ENCODE data around the gene SPSB3.

The SPSB3 gene

DNA sequence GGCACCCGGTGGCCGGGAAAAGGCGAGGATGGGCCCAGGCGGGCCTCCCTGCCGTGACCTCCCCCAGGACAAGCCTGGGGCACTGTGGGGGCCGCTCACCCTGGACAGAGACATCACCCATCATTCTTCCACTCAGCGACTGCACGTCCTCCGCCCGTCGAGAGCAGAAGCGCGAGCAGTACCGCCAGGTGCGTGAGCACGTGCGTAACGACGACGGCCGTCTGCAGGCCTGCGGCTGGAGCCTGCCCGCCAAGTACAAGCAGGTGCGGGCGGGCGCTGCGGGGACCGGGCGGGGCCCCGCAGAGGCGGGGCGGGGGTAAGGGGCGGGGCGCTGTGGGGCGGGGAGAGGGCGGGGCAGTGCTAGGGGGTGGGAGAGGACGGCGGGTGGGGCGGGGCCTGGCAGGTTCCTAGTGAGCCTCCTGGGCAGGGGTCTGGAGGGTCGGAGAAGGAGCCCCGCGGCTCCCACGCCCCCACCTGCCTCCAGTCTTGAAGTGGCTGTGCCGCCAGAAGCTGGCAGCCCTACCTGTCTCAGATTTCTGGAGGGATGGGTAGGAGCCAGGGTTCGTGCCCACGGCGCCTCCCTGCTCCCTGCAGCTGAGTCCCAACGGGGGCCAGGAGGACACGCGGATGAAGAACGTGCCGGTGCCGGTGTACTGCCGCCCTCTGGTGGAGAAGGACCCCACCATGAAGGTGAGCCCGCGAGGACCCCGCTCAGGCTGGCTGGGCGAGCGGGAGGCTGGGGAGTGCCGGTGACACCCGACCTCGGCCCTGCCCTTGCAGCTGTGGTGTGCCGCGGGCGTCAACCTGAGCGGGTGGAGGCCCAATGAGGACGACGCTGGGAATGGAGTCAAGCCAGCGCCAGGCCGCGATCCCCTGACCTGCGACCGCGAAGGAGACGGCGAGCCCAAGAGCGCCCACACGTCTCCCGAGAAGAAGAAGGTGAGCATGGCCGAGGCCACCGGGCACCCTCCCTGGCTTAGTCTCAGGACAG, 18.6 kb downstream of the SPSB3 start:
- no peak for DNase-seq (ENCODE audit: low read depth)

DNA sequence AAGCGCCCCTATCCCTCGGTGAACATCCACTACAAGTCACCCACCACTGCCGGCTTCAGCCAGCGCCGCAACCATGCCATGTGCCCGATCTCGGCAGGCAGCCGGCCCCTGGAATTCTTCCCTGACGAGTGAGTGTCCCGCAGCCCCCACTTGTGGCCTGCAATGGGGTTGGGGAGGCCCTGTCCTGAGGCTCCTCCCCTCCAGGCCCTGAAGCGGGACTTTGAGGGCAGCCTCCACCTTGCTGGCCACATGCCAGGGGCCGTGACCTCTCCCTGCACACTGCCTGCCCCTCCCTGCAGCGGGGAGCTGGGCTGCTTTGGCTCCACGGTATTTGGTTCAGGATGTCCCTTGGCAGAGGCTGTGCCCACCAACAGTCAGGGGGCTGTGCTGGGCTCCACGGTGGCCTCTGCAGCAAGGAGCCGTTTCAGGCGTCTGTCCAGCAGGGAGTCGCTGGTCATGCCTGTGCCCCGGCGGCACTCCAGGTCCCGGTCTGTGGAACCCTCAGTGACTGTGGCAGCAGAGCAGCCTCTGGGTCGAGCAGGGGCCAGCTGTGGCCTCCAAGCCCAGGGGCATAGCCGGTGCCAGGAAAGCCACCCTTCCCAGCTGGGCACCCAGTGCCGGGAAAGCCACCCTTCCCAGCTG, 19.4 kb downstream of the SPSB3 start:
- DNase-seq (ENCODE audit: low read depth), result no peak

DNA sequence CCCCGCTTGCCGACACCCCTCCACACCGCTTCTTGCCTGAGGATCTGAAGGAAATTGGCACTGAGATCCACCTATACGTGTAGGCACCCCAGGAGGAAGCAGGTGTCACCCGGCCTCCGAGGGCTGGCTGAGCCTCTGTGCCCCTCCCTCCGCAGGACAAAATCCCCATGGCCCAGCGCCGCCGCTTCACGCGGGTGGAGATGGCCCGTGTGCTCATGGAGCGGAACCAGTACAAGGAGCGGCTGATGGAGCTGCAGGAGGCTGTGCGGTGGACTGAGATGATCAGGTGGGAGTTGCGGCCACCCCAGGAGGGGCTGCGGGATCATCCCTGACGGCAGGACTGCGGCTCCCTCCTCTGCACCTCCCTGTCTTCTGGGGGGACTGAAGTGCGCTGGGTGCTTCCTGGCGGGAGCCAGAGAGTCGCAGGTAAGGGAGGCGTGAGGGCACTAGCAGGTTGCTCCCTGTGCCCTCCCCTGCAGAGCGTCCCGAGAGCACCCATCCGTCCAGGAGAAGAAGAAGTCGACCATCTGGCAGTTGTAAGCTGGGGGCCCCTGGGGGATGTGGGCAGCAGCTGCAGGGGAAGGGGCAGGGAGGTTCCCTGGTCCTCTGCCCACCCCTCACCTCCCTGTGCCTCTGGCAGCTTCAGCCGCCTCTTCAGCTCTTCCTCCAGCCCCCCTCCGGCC, 20.0 kb downstream of the SPSB3 start:
- no peak for DNase-seq (ENCODE audit: low read depth)

DNA sequence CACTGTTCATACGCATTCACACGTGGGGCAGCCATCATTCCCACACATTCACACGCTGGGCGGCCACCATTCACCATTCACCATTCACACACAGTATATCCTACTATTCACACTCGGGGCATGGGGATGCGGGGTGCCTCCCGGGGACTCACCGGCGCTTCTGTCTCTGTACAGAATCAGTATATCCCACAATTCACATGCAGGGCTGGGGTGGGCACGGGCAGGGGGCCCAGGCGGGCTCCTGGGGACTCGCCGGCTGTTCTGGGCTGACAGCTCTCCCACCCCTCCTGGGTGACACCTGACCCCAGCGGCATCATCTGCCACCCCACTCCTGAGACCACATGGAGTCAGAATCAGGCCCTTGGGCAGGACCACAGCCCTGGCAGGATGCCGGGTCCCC, 20.6 kb downstream of the SPSB3 start:
- DNase-seq (ENCODE audit: low read depth), result no peak

DNA sequence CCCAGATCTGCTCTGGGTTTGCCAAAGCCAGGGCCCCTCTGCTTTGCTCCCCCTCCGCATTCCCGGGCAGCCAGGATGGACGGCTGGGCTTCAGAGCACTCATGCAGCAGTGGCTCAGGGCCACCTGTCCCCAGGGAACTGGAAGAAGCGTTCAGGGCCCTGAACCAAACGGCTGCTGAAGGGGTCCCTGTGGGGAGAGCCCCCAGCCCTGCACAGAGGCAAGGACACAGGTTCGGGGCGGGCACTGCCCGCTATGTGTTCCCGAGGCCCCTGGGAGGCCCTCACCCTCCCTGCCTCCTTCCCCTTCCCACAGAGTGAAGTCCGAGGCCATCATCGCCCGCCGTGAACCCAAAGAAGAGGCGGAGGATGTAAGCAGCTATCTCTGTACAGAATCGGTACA, 21.5 kb downstream of the SPSB3 start:
- no peak for DNase-seq (ENCODE audit: low read depth)

DNA sequence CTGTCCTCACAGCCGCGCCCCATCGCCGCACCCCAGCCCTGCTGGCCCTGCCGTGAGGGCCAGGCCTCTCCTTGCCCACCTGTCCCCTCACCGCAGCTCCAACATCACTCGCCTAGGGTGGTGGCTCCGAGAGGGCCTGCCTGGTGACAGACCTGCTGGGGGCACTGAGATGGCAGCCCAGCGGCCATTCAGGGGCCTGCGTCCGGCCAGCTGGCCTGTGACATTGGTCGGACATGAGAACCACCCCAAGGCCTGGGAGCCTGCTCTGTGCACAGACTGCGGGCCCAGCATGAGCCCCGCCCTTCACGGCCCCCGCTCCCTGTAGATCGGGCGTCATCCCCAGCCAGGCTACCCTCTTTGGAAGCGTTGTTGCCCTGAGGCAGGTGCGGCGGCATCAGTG, 22.9 kb downstream of the SPSB3 start:
- no peak for DNase-seq (ENCODE audit: low read depth)

DNA sequence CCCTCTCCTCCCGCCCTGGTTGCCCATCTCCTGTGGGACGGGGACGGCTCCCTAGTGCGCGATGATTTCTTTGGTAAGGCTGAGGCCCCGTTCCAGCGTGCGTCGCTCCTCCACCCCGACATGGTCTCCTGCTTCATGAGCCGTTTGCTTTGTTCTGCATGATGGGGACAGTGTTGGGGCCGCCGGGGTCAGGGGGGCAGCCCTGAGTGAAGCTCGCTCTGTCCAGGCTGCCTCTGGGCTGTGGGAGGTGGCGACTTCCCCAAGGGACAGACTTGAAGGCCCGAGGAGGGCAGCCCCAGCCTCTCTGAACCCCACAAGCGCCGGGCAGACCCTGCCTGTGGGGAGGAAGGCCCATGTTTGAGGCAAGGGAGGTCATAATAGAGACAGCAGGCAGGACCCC, 23.4 kb downstream of the SPSB3 start:
- no peak for DNase-seq (ENCODE audit: low read depth)

DNA sequence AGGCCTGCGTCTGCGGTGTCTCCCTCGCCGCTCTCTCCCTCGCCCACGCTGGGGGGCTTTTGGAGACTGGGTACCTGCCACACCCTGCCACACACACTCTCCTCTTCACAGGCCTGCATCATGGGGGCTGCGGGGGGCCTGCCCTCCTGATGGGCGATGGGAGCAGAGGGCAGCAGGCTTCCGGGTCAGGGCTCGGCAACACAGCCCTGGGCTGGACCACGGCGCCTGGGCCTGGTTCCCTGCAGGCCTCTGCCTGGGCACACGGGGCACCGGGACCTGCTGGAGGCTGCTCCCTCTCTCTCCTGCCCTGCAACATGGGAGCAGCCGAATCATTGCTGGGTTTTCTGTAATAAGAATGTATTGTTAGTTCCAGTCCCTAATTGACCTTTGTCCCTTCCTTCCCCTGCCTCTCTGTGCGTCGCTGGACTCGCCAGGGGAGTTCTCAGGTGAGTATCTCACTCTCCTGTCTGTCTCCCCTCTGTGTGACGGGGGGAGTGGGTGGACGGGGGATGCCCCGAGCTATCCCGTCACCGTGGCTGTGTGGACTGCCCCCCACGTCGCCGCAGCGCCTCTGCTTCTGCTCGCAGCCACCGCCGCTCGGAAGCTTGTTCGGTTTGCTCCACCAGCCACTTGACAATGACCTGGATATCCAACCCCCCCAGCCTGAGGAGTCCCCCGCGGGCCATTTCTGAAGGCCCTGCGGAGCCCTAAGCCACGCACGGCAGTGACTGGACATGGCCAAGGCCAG, 24.5 kb downstream of the SPSB3 start:
- no peak for DNase-seq (ENCODE audit: low read depth)

DNA sequence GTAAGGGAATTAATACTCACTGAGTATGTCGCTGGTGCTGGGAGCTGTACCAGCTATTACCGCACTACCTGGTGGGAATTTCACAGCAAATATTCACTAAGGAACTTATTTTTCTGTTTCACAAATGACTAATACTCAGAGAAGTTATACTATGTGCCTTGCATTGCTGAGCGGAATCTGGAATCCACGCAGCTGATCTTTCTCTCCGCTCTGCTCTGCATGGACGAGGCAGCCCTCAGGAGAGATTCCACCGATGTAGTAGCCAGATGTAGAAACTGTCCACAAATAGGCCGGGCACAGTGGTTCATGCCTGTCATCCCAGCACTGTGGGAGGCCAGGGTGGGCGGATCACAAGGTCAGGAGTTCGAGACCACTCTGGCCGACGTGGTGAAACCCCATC, 28.2 kb downstream of the SPSB3 start:
- DNase-seq (ENCODE audit: low read depth), result no peak

DNA sequence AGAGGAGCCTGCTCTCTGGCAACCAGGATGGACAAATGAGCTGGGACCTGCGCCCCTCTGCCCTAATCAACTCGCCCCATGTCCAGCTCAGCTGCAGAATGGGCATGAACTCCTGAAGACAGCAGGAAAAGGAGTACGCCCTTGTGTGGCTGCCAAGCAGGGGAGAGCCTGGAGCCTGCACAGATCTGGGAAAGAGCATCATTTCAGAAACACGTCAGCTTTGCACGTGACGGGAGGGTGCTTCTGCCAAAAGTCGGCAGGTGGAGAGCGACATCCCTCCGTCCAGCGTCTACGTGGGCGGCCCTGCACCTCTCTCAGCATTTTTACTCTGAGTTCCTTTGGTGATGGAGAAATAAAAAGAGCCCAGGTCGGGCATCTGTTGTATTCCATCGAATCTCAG, 29.5 kb downstream of the SPSB3 start:
- DNase-seq (ENCODE audit: low read depth), result no peak

DNA sequence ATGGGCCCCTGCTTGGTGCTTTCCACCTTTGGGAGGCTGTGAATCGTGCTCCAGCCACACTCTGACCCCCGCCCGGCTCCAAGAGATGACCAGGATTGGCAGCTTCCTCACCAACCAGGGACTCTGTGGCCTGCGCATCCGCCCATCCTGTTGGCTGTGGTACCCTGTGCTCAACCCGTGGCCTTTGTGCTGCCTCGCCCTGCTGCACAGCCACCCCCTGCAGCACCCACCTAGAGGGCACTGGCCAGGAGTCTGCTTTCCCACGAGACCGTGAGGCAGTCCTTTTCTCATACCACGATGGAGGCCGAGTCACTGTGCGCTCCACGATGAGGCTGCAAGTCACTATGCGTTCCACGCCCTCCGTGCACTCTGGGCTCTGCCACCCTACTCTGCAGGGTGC, 30.4 kb downstream of the SPSB3 start:
- no peak for DNase-seq (ENCODE audit: low read depth)

DNA sequence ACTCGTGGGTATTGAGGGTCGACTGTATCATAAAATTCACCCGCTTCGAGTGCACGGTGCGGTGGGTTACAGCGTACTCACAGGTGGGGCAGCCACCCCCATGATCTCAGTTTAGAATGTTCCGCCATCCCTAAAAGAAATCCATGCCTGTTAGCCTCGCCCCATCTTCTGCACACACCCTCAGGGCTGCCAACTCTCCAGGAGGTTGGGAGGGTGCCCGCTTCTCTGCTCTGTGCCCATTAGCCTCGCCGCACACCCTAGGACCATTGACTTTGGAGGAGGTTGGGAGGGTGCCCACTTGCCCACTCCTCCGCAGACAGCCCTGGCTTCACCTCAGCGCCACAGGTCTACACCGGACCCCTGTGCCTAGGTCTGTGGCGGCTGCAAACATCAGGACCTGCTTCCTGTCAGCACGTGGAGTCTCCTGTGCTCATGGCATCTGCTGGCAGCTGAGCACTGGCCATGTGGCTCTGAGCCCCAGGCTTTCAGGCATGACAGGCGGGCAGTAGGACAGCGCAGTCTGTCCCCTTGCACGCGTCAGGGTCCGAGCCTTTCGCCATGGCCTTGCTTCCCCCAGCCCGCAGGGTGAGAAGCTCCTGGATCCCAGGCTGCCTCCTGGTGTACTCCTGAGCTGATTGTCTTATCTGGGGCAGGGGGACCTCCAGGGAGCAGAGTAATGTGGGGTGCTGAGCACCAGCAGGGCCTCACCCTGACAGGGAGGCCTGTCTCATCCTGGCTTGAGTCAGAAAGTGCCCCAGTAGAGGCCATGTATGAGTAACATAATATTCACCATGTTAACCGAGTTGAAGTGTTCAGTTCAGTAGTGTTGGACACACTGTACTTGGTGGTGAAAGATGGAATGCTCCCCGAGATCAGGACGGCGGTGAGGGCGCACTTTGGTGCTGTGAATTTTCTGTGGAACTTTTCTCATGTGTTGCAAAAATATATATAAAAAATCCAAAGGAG, 32.9 kb downstream of the SPSB3 start:
- DNase-seq (ENCODE audit: low read depth), result no peak

DNA sequence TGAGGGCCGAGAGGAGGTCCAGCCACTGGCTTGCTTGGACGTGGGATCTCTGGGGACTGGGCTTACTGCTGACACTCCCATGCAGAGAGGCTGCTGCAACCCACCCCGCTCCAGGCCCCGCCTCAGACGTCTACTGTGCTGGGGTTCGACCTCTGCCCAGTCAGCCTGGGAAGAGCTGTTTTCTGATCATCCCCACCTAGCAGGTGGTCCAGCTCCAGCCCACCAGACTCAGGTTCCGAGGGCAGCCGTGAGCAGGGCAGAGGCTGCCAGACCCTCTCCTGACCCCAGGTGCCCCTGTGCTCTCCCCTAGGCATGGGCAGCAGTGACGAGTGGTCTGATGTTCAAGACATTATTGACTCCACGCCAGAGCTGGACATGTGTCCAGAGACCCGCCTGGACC, 34.4 kb downstream of the SPSB3 start:
- DNase-seq (ENCODE audit: low read depth), result no peak

DNA sequence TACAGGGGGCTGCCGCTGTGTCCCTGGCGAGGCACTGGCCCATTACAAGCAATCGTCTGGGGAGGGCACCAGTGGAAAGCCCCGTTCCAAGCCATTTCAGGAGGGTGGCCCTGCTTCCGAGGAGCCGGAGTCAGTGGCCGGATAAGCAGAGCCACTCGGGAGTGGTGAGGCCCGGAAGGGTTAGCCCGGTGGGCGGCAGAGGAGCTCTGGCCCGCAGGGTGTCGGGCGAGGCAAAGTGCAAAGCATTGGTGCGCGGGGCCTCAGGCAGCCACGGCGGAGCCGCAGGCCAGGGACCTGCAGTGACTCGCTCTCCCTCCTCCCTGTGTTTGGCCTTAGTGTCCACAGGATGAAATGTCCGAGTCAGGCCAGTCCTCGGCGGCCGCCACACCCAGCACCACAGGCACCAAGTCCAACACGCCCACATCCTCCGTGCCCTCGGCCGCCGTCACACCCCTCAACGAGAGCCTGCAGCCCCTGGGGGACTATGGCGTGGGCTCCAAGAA, 35.6 kb downstream of the SPSB3 start:
- no peak for DNase-seq (ENCODE audit: low read depth)

DNA sequence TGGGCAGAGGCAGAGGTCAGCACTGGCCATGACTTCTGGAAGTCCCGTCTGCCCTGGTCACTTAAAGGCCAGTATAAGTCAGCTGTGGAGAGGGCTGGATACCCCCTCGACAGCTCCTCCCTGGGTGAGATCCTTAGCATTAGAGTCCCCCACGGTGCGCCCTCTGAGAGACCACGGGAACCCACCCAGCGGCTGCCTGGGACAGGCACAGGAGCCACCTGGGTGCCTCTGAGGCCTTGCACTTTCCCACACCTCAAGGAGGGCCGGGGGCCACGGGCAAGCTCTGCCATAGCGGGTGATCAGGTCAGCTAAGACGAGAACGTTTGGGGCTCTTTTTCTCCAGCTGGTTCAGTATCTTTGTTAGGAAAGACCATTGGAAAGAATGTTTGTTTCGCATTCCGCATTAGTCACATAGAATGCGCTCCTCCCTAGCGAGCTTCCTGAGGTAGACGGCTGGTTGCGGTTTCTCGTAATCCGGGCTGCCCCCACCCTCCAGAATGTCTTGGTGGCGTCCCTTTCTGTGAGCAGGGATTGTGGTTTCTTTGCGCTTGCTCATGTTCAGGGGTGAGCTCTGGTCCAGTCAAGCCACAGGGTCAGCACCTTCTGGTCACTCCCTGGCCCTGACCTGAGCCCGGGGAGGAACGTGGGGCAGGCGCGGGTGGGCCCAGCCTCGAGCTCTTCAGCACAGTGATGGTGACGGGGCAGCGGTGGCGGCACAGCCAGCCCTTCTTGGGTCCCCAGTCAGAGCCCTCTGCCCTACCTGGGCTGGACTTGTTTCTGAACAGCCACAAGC, 36.3 kb downstream of the SPSB3 start:
- DNase-seq (ENCODE audit: low read depth), result no peak

DNA sequence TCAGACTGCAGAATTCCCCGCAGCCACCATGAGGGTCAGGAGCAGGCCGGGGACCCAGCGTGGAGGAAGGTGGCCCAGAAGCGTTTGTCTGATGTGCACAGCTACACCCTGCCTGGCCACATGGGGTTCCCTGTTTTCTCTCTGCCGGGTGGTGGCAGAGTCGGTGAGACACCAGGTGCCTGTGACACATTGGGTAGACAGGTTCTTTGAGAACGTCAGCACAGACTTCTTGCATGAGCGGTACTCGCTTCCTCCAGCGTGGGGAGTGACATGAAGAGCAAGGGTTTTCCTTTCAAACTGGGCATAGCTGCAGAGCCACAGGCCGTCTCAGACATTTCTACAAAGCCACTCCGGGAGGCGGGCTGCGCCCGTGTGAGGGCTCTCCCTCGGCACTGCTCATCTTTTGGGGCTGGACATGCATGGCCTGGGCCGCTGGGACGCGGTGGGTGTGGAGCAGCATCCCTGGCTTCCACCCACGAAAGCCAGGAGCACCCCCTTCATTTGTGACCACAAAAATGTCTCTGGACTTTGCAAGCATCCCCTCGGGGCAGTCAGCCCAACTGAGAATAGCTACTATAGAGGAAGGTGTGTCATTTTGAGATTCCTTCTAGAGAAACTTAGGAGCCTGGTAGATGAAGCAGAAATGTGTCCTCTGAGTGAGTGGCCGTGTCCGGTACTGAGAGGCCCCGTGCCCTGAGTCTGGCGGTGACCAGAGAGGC, 37.0 kb downstream of the SPSB3 start:
- no peak for DNase-seq (ENCODE audit: low read depth)

DNA sequence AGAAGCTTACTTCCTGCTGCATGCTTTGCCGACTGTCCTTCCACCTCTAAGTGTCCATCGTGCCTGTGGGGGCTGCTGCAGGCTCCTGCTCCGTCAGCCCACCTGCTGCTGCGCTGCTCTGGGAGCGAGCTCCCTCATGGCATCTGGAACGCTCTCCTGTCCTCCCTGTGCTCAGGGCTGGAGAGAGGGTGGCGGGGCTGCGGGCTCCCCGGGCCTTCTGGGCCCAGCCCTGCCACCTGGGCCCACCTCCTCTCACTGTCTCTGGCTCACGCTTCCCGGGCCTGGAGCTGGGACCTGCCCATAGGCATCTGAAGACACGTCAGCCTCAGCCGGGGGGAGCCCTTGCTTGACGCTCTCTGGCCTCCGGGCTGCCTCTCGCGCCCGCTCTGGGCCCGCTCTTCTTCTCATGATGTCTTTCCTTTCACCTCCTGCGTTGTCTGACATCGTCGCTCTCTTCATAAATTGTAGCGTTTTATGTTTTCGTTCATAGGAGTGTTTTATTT, 38.0 kb downstream of the SPSB3 start:
- DNase-seq (ENCODE audit: low read depth), result no peak

DNA sequence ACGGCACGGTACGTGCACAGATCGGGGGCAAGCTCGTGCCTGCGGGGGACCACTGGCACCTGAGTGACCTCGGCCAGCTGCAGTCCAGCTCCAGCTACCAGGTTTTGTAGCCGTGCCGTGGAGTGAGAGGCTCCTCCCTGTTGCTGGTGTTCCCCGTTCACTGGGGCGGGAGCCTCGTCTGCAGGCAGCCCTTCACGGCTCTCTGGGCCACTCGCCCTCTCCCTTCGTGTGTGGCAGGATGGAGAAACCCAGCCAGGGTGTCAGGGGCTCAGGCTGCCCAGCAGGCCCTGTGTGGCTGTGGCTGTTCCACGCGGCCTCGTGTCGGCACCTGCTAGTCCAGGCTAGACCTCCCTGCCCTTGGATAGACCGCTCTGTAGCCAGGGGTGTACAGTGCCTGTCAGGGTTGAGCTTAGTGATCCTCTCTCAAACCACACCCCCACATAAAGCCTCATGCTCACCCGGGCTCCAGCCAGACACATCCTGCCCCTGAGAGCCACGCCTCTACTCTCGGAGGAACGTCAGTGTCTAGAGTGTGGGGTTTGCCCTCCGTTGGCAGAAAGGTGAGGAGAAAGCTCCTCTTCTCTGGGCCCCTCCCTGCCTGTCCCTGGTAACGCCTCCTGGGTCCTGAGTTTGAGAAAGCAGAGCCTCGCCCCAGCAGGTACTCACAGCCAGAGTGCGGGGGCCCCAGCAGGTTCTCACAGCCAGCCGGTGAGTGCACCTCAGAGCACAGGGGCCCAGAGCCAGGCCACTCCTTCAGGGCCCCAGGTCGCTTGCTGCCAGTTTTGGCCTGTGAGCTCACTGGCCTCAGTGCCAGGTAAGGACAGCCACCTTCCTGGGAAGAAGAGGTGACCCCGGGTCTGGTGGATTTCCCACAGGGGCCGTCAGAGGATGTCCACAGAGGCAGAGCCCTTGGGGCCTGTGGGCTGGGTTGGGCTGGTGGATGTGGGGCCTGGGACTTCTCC, 38.7 kb downstream of the SPSB3 start:
- no peak for DNase-seq (ENCODE audit: low read depth)

Measured in stimulated activated CD8-positive, alpha-beta memory T cell treated with anti-CD3 and anti-CD28 coated beads, Interleukin-4, amount 100 ng/mL, for 24 hours (primary cell).